ENCODE data around the gene ZZZ3.

- TF ChIP-seq POLR2A (IDR thresholded peaks at IDR 0.05): no peak
- TF ChIP-seq CTCF (IDR thresholded peaks at IDR 0.05): no peak
These were observed 10.1 kb downstream of the ZZZ3 start for GRCh38 chr1:77672374-77672773.

Data from tibial nerve (tissue), 3 donors.